Measurements from ENCODE around the gene SLC22A12. TPM values are rescaled to one million over a fixed set of nuclear protein-coding genes. Genes with fewer than 3 reads are reported as not detected.

Gene SLC22A12
- total and polyA plus RNA-seq, 2 of the 8 experiments (the other 6 are each of a cell fraction or from before 2014, with no cell fraction given), result not detected

GRCh38 chr11:64604458-64605243 lies 13.6 kb downstream of the SLC22A12 start:
- CTCF ChIA-PET (ENCODE audit: partially characterized antibody), result interaction anchor here (0.6 to 2.8 kb wide), 18 partner anchors 12 to 176 kb away, joined by 3 to 26 read pairs (median 3); no protein-coding TSS in a partner anchor
- Histone ChIP-seq H3K27ac (ENCODE audit: low read depth, low read length) (no peak overlapping the region), H3K27me3 (replicated peaks in 1 of 4; ENCODE audit: control insufficient read depth in 3 of 4, extremely low read depth in 1 of 4, insufficient read depth in 3 of 4, low read length in 3 of 4) (no peaks in the 10 kb centered on the region)

More at GRCh38 chr11:64604458-64605243, 13.6 kb downstream of the SLC22A12 start:
- Histone ChIP-seq H3K36me3 (ENCODE audit: control insufficient read depth in 2 of 4, insufficient read depth in 4 of 4, low read length in 3 of 4) (no peaks in the 10 kb centered on the region), H4K8ac (ENCODE audit: extremely low read depth, insufficient read depth, low read length) (no peak overlapping the region; the same call in 1 of the 2 replicates), H3K79me2 (ENCODE audit: control insufficient read depth in 1 of 2, insufficient read depth in 2 of 2, low read length in 2 of 2) (no peaks in the 10 kb centered on the region), H3K9me3 (ENCODE audit: insufficient read depth in 2 of 2, low read depth in 1 of 2, low read length in 1 of 2) (no peaks in the 10 kb centered on the region), H3K18ac (ENCODE audit: extremely low read depth, low read length) (no peak overlapping the region), H3K23me2 (ENCODE audit: low read depth, low read length) (no peaks in the 10 kb centered on the region), H2BK15ac (ENCODE audit: low read length) (no peak overlapping the region), H4K20me1 (replicated peaks in 1 of 2; ENCODE audit: control insufficient read depth in 1 of 2, insufficient read depth in 2 of 2, low read length in 2 of 2) (no peaks in the 10 kb centered on the region), H3K79me1 (ENCODE audit: low read depth, low read length) (no peaks in the 10 kb centered on the region), H3K23ac (ENCODE audit: insufficient read length) (no peak overlapping the region), H3K4me1 (replicated peaks in 1 of 4; ENCODE audit: control insufficient read depth in 3 of 4, insufficient read depth in 4 of 4, low read length in 3 of 4) (peaks cover 0 to 6% (median 0%) of the 10 kb centered on the region in 4 experiments; a peak in 1 of 7 replicates), H2BK20ac (ENCODE audit: low read length) (no peak overlapping the region), H3K4me3 (ENCODE audit: extremely low read depth in 1 of 4, insufficient read depth in 2 of 4, low read depth in 3 of 4, low read length in 4 of 4) (no peak overlapping the region), H2BK5ac (ENCODE audit: low read depth, low read length) (no peak overlapping the region), H3K56ac (replicated peaks; ENCODE audit: insufficient read length, low read depth, low read length) (no peak overlapping the region), H2AFZ (ENCODE audit: low read length) (no peak overlapping the region), H3K14ac (ENCODE audit: insufficient read length) (no peak overlapping the region), H2BK12ac (ENCODE audit: low read depth, low read length) (no peak overlapping the region), H3K4ac (replicated peaks; ENCODE audit: insufficient read length, low read depth, low read length) (no peak overlapping the region), H3K9ac (replicated peaks in 1 of 4; ENCODE audit: extremely low read depth in 1 of 4, low read depth in 3 of 4, low read length in 3 of 4) (no peak overlapping the region), H4K5ac (ENCODE audit: insufficient read length, low read depth, low read length) (no peak overlapping the region), H3K4me2 (ENCODE audit: insufficient read depth in 1 of 2, low read depth in 2 of 2, low read length in 2 of 2) (no peak overlapping the region), H2BK120ac (replicated peaks; ENCODE audit: low read depth, low read length) (no peak overlapping the region), H4K91ac (replicated peaks; ENCODE audit: insufficient read length, low read length) (no peak overlapping the region), H2AK5ac (ENCODE audit: low read depth, low read length) (no peak overlapping the region)
- no peak for TF ChIP-seq RXRA (IDR thresholded peaks at IDR 0.05; ENCODE audit: insufficient read depth, low read depth, low read length)
- TF ChIP-seq, protein P1, sequence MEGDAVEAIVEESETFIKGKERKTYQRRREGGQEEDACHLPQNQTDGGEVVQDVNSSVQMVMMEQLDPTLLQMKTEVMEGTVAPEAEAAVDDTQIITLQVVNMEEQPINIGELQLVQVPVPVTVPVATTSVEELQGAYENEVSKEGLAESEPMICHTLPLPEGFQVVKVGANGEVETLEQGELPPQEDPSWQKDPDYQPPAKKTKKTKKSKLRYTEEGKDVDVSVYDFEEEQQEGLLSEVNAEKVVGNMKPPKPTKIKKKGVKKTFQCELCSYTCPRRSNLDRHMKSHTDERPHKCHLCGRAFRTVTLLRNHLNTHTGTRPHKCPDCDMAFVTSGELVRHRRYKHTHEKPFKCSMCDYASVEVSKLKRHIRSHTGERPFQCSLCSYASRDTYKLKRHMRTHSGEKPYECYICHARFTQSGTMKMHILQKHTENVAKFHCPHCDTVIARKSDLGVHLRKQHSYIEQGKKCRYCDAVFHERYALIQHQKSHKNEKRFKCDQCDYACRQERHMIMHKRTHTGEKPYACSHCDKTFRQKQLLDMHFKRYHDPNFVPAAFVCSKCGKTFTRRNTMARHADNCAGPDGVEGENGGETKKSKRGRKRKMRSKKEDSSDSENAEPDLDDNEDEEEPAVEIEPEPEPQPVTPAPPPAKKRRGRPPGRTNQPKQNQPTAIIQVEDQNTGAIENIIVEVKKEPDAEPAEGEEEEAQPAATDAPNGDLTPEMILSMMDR (IDR thresholded peaks at IDR 0.05; ENCODE audit: control extremely low read depth in 1 of 3, insufficient read depth in 1 of 3, low read depth in 1 of 3, low read length in 3 of 3), result peak in 1 of 3 experiments; percentile 13; a peak in 1 of 4 replicates
- no peak for TF ChIP-seq MAFK (IDR thresholded peaks at IDR 0.05; ENCODE audit: low read depth, low read length)
- FAIRE-seq (no peak), DNase-seq (ENCODE audit: low read depth in 1 of 2, low spot score in 2 of 2) (no peak)
- WGBS, 2 experiments (ENCODE audit: extremely low coverage in 1 of 2, insufficient coverage in 1 of 2, insufficient read length in 1 of 2, insufficient replicate concordance in 2 of 2, low coverage in 1 of 2, low lambda C conversion rate in 2 of 2, missing lambda C conversion rate in 1 of 2), result 86% methylated on average over 6 of the region's 7 CpGs; no CpG with 5 or more reads in 1 of the 2 experiments
- POLR2A ChIA-PET (ENCODE audit: partially characterized antibody), result interaction anchor here (0.6 to 1.5 kb wide), 2 partner anchors 38 to 103 kb away, joined by 3 read pairs; no protein-coding TSS in a partner anchor

Measured in H1 (cell line).